ENCODE results near the gene CAGE1.
"Not testable (repeated sequence)": the region's sequence is repeated elsewhere in the genome, so short reads cannot be mapped to it uniquely, and the experiment has no call there.

The CAGE1 gene

DNA sequence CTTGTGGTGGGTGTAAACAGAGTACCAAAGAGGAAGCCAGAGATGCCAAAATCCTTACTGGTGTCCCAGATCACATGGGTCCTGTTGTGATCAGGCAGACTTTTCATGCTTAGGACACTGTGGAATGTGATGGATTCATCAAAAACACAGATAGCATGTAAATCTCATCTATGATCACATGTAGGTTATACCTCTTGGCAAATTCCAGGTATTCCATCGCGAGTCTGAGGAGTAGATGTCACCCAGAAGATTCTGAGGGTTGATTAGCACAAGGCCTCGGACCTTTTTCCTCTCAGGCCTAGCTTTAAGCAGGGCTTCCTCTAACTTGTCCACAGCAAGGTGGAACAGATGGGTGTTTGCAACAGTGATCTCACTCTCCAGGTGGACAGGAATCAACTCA lies 48.3 kb downstream of the CAGE1 start:
- no peak overlapping the region for H3K4me3 ChIP-seq (replicated peaks in 1 of 2; ENCODE audit: low read depth in 2 of 2, low read length in 2 of 2)
- no peak for DNase-seq (ENCODE audit: low read depth in 2 of 2)
- TF ChIP-seq, protein P1, sequence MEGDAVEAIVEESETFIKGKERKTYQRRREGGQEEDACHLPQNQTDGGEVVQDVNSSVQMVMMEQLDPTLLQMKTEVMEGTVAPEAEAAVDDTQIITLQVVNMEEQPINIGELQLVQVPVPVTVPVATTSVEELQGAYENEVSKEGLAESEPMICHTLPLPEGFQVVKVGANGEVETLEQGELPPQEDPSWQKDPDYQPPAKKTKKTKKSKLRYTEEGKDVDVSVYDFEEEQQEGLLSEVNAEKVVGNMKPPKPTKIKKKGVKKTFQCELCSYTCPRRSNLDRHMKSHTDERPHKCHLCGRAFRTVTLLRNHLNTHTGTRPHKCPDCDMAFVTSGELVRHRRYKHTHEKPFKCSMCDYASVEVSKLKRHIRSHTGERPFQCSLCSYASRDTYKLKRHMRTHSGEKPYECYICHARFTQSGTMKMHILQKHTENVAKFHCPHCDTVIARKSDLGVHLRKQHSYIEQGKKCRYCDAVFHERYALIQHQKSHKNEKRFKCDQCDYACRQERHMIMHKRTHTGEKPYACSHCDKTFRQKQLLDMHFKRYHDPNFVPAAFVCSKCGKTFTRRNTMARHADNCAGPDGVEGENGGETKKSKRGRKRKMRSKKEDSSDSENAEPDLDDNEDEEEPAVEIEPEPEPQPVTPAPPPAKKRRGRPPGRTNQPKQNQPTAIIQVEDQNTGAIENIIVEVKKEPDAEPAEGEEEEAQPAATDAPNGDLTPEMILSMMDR (IDR thresholded peaks at IDR 0.05; ENCODE audit: low read depth, low read length): no peak

DNA sequence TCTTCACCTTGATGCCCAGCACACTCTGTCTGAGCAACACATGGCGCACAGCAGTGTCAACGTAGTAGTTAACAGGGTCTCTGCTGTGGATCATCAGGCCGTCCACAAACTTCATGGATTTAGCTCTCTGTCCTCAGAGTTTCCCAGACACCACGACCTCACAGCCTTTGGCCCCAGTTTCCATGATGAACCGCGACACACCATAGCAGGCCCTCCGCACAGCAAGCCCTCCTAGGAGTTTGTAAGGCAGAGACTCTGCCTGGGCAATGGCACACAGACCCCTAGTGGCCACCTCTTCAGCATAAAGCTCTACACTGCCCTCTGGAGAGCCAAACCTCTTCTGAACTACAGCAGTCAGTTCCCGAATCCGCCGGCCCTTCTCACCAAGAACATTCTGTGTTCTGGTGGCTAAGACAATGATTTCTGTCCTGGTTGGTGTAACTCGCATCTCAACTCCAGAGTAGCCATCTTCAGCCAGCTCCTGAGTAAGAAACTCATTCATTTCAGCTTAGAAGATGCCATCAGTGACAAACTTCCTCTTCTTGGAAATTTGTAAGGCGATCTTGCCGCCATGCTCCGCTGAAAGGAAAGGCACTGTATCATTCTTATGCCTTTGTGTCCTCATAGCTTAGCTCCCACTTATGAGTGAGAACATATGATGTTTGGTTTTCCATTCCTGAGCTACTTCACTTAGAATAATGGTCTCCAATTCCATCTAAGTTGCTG lies 50.4 kb downstream of the CAGE1 start:
- peak; percentile 19 to 28 for DNase-seq (ENCODE audit: low read depth in 2 of 2)
- TF ChIP-seq, protein P1 (IDR thresholded peaks at IDR 0.05; ENCODE audit: low read depth, low read length): peak; percentile 47
- H3K4me3 ChIP-seq (replicated peaks in 1 of 2; ENCODE audit: low read depth in 2 of 2, low read length in 2 of 2): not testable (repeated sequence)

DNA sequence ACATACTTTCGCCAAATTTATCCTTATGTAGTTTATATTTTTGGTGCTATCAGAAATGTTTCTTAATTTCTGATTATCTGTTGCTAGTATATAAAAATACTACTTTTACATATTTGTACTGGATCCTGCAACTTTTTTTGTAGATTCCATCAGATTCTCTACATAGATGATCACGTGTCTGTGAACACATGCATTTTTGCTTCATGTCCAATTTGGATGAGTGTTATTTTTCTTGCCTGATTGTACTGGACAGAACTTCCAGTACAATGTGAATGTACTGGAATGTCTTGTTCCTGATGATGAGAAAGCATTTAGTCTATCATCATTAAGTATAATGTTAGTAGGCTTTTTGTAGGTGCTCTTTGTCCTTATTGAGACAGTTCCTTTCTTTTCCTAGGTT lies 51.5 kb downstream of the CAGE1 start:
- DNase-seq (ENCODE audit: low read depth in 2 of 2): peak in 1 of 2 donors; percentile 20
- H3K4me3 ChIP-seq (replicated peaks in 1 of 2; ENCODE audit: low read depth in 2 of 2, low read length in 2 of 2): no peak overlapping the region
- TF ChIP-seq, protein P1 (IDR thresholded peaks at IDR 0.05; ENCODE audit: low read depth, low read length): no peak

DNA sequence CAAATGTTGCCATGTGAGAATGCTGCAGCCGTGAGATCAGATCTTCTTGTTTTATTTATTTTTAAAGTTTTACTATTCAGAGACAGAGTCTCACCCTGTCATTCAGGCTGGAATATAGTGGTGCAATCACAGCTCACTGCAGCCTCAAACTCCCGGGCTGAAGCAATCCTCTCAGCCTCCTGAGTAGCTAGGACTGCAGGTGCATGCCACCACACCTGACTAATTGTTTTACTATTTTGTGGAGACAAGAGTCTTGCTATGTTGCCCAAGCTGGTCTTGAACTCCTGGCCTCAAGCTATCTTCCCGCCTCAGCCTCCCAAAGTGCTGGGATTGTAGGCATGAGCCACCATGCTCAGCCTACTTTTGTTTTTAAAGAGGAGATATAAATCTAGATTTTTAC lies 54.0 kb downstream of the CAGE1 start:
- no peak for DNase-seq (ENCODE audit: low read depth in 2 of 2)
- TF ChIP-seq, protein P1 (IDR thresholded peaks at IDR 0.05; ENCODE audit: low read depth, low read length): no peak
- H3K4me3 ChIP-seq (replicated peaks in 1 of 2; ENCODE audit: low read depth in 2 of 2, low read length in 2 of 2): no peak overlapping the region

DNA sequence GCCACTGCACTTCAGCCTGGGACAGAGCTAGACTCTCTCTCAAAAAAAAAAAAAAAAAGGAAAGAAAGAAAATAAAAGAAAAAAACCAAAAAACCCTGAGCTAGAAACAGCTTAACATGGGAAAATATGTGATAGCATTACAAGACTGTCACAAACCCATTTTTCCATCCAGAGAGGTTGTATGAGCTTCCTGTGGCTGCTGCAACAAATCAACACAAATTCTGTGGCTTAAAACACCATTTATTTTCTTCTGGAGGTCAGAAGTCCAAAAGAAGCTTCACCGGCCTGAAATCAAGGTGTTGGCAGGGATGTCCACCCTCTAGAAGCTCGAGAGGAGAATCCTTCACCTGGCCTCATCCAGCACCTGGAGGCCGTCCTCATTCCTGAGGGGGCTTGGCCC lies 54.9 kb downstream of the CAGE1 start:
- H3K4me3 ChIP-seq (replicated peaks in 1 of 2; ENCODE audit: low read depth in 2 of 2, low read length in 2 of 2): no peak overlapping the region
- DNase-seq (ENCODE audit: low read depth in 2 of 2): no peak

DNA sequence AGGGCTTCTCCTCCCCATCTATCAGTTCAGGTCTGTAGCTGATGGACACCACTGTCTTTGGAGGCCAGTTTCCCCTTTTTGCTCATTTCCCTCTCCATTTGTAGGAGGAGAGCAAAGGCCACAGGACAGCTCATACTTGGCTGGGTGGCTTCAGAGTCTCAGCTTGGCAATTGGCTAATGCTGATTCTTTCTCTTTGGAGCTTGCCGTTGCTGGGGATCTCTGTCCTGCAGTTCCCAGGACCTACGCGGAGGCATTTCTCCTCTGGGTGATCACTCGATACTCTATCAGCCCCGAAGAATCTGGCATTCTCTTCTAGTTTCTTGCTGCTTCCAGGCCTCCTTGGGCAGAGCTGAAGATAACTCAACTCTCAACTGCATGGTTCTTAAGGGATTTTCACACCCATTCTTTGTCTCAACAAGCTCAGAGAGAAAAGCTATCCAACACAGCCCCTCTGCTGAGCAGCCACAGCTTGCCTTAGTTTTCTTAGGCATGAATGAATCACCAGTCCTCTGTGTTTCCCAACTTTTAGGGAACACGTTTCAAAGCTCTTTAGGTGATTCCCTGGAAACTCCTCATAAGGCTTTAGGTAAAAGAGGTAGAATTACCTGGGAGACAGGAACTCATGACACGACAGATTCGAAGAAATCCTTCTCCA lies 57.3 kb downstream of the CAGE1 start:
- DNase-seq (ENCODE audit: low read depth in 2 of 2): no peak
- H3K4me3 ChIP-seq (replicated peaks in 1 of 2; ENCODE audit: low read depth in 2 of 2, low read length in 2 of 2): no peak overlapping the region
- TF ChIP-seq, protein P1 (IDR thresholded peaks at IDR 0.05; ENCODE audit: low read depth, low read length): no peak

More for the DNA sequence above, 54.9 kb downstream of the CAGE1 start:
- TF ChIP-seq, protein P1 (IDR thresholded peaks at IDR 0.05; ENCODE audit: low read depth, low read length): no peak

Measured in cardiac fibroblast (primary cell).